Liver (tissue), 9 donors: Measurements from ENCODE around the gene TTC39C. TPM values are rescaled to one million over a fixed set of nuclear protein-coding genes. Genes with fewer than 3 reads are reported as not detected.
"Not testable (repeated sequence)": the region's sequence is repeated elsewhere in the genome, so short reads cannot be mapped to it uniquely, and the experiment has no call there.

ENCODE experiments used
- DNase-seq: peaks from one replicate; pipeline ENCODE4 v3.0.0-alpha.2; 2017; ENCODE audit warnings: low spot score
- H3K27ac ChIP-seq, 2 donors: one replicate each; pipeline ENCODE4 v1.7.0; 2013; ENCODE audit warnings: inconsistent platforms in 2 of 2, low read length in 2 of 2, control low read depth in 1 of 2, low read depth in 1 of 2, mild to moderate bottlenecking in 1 of 2
- H3K27me3 ChIP-seq, 4 donors: one replicate each; pipeline versions ENCODE4 v1.6.1 to v1.7.0; 2013; ENCODE audit warnings: low read length in 3 of 4, inconsistent platforms in 1 of 4, mild to moderate bottlenecking in 1 of 4, moderate library complexity in 1 of 4; ENCODE audit not compliant: control insufficient read depth in 4 of 4, insufficient read depth in 4 of 4
- H3K36me3 ChIP-seq, 4 donors: one replicate each; pipeline versions ENCODE4 v1.6.1 to v1.7.0; 2013; ENCODE audit warnings: low read length in 3 of 4, mild to moderate bottlenecking in 3 of 4, low read depth in 1 of 4, moderate library complexity in 1 of 4; ENCODE audit not compliant: control insufficient read depth in 4 of 4, insufficient read depth in 3 of 4
- H3K4me1 ChIP-seq, 4 donors: one replicate each; pipeline versions ENCODE4 v1.6.1 to v1.7.0; 2013; ENCODE audit warnings: low read length in 3 of 4, mild to moderate bottlenecking in 3 of 4, moderate library complexity in 1 of 4; ENCODE audit not compliant: control insufficient read depth in 4 of 4, insufficient read depth in 4 of 4
- H3K4me3 ChIP-seq, 3 donors: one replicate each; pipeline versions ENCODE4 v1.6.1 to v1.7.0; 2013; ENCODE audit warnings: low read length in 3 of 3, control low read depth in 1 of 3, low read depth in 1 of 3, mild to moderate bottlenecking in 1 of 3
- H3K9ac ChIP-seq, 2 donors: one replicate each; pipeline ENCODE4 v1.7.0; 2013; ENCODE audit warnings: low read length in 2 of 2, mild to moderate bottlenecking in 2 of 2, moderate library complexity in 2 of 2, control low read depth in 1 of 2, low read depth in 1 of 2
- H3K9me3 ChIP-seq, 4 donors: one replicate each; pipeline versions ENCODE4 v1.6.1 to v1.7.0; 2013; ENCODE audit warnings: low read length in 3 of 4; ENCODE audit not compliant: control insufficient read depth in 4 of 4
- EGR1 ChIP-seq, 2 donors: IDR thresholded peaks; 2 replicates each; pipeline ENCODE4 v1.6.1; 2016 to 2018; ENCODE audit warnings: antibody characterized with exemption in 2 of 2, low read depth in 2 of 2
- FOXA1 ChIP-seq: IDR thresholded peaks from 2 replicates; pipeline ENCODE4 v1.6.1; 2016; ENCODE audit warnings: antibody characterized with exemption
- GABPA ChIP-seq, 2 donors: IDR thresholded peaks in 1 of 2; conservative IDR thresholded peaks in 1 of 2; 2 replicates each; pipeline ENCODE4 v1.6.1; 2016; ENCODE audit warnings: antibody characterized with exemption in 2 of 2, mild to moderate bottlenecking in 1 of 2, moderate library complexity in 1 of 2
- HNF4A ChIP-seq, 2 donors: conservative IDR thresholded peaks; 2 replicates each; pipeline ENCODE4 v1.6.1; 2016; ENCODE audit warnings: antibody characterized with exemption in 2 of 2, mild to moderate bottlenecking in 2 of 2
- HNF4G ChIP-seq: IDR thresholded peaks from 2 replicates; pipeline ENCODE4 v1.6.1; 2016; ENCODE audit warnings: antibody characterized with exemption
- MAX ChIP-seq: IDR thresholded peaks from 2 replicates; pipeline ENCODE4 v1.6.1; 2016; ENCODE audit warnings: antibody characterized with exemption
- NR2F2 ChIP-seq: IDR thresholded peaks from 2 replicates; pipeline ENCODE4 v1.6.1; 2016; ENCODE audit warnings: antibody characterized with exemption
- RXRA ChIP-seq, 2 donors: IDR thresholded peaks; 2 replicates each; pipeline ENCODE4 v1.6.1; 2017 to 2018; ENCODE audit warnings: antibody characterized with exemption in 2 of 2, mild to moderate bottlenecking in 1 of 2
- TAF1 ChIP-seq: conservative IDR thresholded peaks from 2 replicates; pipeline ENCODE4 v1.6.1; 2016; ENCODE audit warnings: antibody characterized with exemption, mild to moderate bottlenecking
- YY1 ChIP-seq: IDR thresholded peaks from 2 replicates; pipeline ENCODE4 v1.6.1; 2016; ENCODE audit warnings: antibody characterized with exemption, mild to moderate bottlenecking
- ZBTB33 ChIP-seq: IDR thresholded peaks from 2 replicates; pipeline ENCODE4 v1.6.1; 2016; ENCODE audit warnings: antibody characterized with exemption
- WGBS: extraction: QIAGEN DNeasy Blood & Tissue Kit; methylation state at CpG from one replicate; pipeline ENCODE4 v1.1.7; 2013; 5-methylcytosine and 5-hydroxymethylcytosine counted together
- polyA plus RNA-seq, 2 donors: library from polyadenylated mRNA; stranded (reverse) in 1 of 2; unstranded in 1 of 2; fragments of 200-250 nt in 1 of 2; fragments of >200 nt in 1 of 2; fragmentation: Nextera tagmentation in 1 of 2; extraction: Ambion mirVana in 1 of 2; gene quantifications; one replicate each; pipeline versions ENCODE4 v1.2.1 to v1.2.3, GENCODE V29; 2013 to 2015
- total RNA-seq, 2 donors: library from RNA; depleted of rRNA; stranded (reverse); fragments of >200 nt; gene quantifications; one replicate each; pipeline ENCODE4 v1.2.3, GENCODE V29; 2014
- TF ChIP-seq, protein P1 (sequence below): fragments of 150-350 bp; IDR thresholded peaks from 2 replicates; pipeline ENCODE4 v1.5.1; 2017; ENCODE audit warnings: improper control_type of control experiment, low read depth, low read length; ENCODE audit not compliant: missing input control
- TF ChIP-seq, protein P2 (sequence below): IDR thresholded peaks from 2 replicates; pipeline ENCODE4 v1.6.1; 2016; ENCODE audit warnings: antibody characterized with exemption
- donor health status: healthy.
- donor health status: healthy.
- donor health status: healthy.
- donor health status: healthy.
- donor health status: healthy.

TTC39C gene
- total and polyA plus RNA-seq, 4 donors, result 22.8 to 55.1 (median 38.6) TPM

DNA sequence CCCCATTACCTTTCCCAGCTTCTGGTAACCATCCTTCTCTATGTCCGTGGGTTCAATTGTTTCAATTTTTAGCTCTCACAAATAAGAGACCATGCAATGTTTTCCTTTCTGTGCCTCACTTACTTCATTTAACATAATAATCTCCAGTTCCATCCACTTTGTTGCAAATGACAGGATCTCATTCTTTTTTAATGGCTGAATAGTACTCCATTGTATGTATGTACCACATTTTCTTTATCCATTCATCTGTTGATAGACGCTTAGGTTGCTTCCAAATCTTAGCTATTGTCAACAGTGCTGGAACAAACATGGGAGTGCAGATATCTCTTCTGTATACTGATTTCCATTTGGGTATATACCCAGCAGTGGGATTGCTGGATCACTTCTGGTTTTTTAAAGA, 126.1 kb downstream of the TTC39C start:
- WGBS, result 95% methylated on average over 2 of the region's 2 CpGs
- peaks cover 0 to 17% (median 12%) of the 10 kb centered on the region in 4 donors for H3K4me1 ChIP-seq

DNA sequence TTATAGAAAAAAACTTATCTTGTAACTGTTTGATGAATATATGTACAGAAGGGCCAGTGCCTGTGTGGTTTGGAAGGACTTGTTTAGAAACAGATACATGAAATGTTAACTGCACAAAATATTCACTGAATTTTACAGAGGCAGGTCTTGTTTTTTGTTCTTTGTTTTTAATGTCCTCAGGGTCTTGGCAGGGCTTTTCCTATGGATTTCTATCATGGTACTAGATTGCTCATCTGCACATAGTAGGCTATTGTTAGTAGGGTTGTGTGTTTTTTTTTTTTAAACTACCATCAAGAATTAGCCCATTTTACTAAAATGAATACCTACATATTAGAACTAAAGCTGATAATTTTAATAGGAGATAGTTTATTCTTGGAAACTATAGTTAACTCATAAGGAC, 127.8 kb downstream of the TTC39C start:
- H3K36me3 ChIP-seq, result no peaks in the 10 kb centered on the region
- no peak for TF ChIP-seq RXRA (IDR thresholded peaks at IDR 0.05)
- H3K9ac ChIP-seq, result no peak overlapping the region
- H3K4me3 ChIP-seq, result no peak overlapping the region
- peaks cover 0 to 13% (median 10%) of the 10 kb centered on the region in 4 donors for H3K4me1 ChIP-seq
- no peak for DNase-seq
- H3K27me3 ChIP-seq, result no peaks in the 10 kb centered on the region
- no peaks in the 10 kb centered on the region for H3K9me3 ChIP-seq
- no peak overlapping the region for H3K27ac ChIP-seq

More for the DNA sequence above, 126.1 kb downstream of the TTC39C start:
- no peaks in the 10 kb centered on the region for H3K27me3 ChIP-seq
- no peak for TF ChIP-seq MAX
- TF ChIP-seq HNF4G, result no peak
- no peak for TF ChIP-seq EGR1 (IDR thresholded peaks at IDR 0.05; ENCODE audit: low read depth in 2 of 2)
- no peak for TF ChIP-seq ZBTB33
- no peak for TF ChIP-seq YY1
- no peaks in the 10 kb centered on the region for H3K9me3 ChIP-seq
- no peak for DNase-seq
- no peak overlapping the region for H3K9ac ChIP-seq
- no peak overlapping the region for H3K4me3 ChIP-seq
- H3K27ac ChIP-seq, result no peak overlapping the region
- H3K36me3 ChIP-seq, result no peaks in the 10 kb centered on the region

DNA sequence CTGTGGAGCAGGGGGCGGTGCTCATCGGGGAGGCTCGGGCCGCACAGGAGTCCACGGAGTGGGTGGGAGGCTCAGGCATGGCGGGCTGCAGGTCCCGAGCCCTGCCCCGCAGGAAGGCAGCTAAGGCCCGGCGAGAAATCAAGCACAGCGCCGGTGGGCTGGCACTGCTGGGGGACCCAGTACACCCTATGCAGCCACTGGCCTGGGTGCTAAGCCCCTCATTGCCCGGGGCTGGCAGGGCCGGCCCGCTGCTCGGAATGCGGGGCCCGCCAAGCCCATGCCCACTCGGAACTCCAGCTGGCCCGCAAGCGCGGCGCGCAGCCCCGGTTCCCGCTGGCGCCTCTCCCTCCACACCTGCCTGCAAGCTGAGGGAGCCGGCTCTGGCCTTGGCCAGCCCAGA, 135.0 kb downstream of the TTC39C start:
- not testable (repeated sequence) for H3K27me3 ChIP-seq, H3K9me3 ChIP-seq, H3K36me3 ChIP-seq, H3K9ac ChIP-seq, DNase-seq, H3K4me1 ChIP-seq, H3K4me3 ChIP-seq, H3K27ac ChIP-seq
- 96% methylated on average over 28 of the region's 28 CpGs for WGBS

DNA sequence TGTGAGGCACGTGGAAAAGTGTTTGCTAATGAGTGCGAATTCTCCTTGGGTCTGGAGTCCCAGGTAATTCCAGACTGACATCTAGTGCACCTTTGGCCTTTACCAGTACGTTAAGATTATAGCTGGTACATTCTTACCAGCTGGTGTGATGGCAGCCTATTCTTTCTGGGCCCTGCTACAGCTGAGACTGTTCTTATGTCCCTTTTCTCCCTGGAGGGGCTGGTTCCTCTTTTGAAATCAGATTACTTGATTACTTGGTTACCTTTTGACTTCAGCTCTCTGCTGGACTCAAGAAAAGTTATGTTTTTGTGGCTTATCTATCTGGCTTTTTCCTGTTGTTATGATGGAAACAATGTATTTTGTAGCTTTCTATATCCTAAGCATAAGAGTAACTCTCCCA, 138.8 kb downstream of the TTC39C start:
- 96% methylated on average over 3 of the region's 3 CpGs for WGBS
- TF ChIP-seq MAX (no peak), HNF4A (conservative IDR thresholded peaks at IDR 0.05) (no peak), NR2F2 (no peak), GABPA (IDR thresholded peaks at IDR 0.05 in 1 of 2, conservative IDR thresholded peaks at IDR 0.05 in 1 of 2) (no peak), TAF1 (no peak), FOXA1 (no peak), HNF4G (no peak)
- TF ChIP-seq, protein P1, sequence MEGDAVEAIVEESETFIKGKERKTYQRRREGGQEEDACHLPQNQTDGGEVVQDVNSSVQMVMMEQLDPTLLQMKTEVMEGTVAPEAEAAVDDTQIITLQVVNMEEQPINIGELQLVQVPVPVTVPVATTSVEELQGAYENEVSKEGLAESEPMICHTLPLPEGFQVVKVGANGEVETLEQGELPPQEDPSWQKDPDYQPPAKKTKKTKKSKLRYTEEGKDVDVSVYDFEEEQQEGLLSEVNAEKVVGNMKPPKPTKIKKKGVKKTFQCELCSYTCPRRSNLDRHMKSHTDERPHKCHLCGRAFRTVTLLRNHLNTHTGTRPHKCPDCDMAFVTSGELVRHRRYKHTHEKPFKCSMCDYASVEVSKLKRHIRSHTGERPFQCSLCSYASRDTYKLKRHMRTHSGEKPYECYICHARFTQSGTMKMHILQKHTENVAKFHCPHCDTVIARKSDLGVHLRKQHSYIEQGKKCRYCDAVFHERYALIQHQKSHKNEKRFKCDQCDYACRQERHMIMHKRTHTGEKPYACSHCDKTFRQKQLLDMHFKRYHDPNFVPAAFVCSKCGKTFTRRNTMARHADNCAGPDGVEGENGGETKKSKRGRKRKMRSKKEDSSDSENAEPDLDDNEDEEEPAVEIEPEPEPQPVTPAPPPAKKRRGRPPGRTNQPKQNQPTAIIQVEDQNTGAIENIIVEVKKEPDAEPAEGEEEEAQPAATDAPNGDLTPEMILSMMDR, result no peak
- TF ChIP-seq, protein P2, sequence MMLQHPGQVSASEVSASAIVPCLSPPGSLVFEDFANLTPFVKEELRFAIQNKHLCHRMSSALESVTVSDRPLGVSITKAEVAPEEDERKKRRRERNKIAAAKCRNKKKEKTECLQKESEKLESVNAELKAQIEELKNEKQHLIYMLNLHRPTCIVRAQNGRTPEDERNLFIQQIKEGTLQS, result no peak
- no peaks in the 10 kb centered on the region for H3K4me1 ChIP-seq
- no peaks in the 10 kb centered on the region for H3K9me3 ChIP-seq
- H3K27me3 ChIP-seq, result no peaks in the 10 kb centered on the region
- H3K27ac ChIP-seq, result no peak overlapping the region
- H3K36me3 ChIP-seq, result peaks cover 0 to 2% (median 0%) of the 10 kb centered on the region in 4 donors
- no peak overlapping the region for H3K4me3 ChIP-seq
- no peak for DNase-seq
- H3K9ac ChIP-seq, result no peak overlapping the region
